Astrocyte (in vitro differentiated cells and primary cell): Measurements from ENCODE around the gene PALMD.

ENCODE experiments used
- CTCF ChIP-seq: IDR thresholded peaks from 2 replicates; pipeline ENCODE4 v1.5.1; 2011; ENCODE audit warnings: low read depth, mild to moderate bottlenecking, inconsistent platforms, low read length, moderate library complexity; ENCODE audit not compliant: insufficient read depth
- EZH2 ChIP-seq: IDR thresholded peaks from 2 replicates; pipeline ENCODE4 v1.6.1; 2012; ENCODE audit warnings: mild to moderate bottlenecking, low read length, inconsistent platforms; ENCODE audit not compliant: insufficient read depth

- TF ChIP-seq CTCF: no peak
- no peak for TF ChIP-seq EZH2
These were observed 94.2 kb downstream of the PALMD start for GRCh38 chr1:99740141-99740540.
